Measurements from ENCODE around the gene DMXL1. TPM values are rescaled to one million over a fixed set of nuclear protein-coding genes. Genes with fewer than 3 reads are reported as not detected.

DMXL1 gene
- total and polyA plus RNA-seq, 2 donors: 24.6 to 31.4 TPM

GRCh38 chr5:119033135-119033534 lies 37.8 kb upstream of the DMXL1 start:
- WGBS: 96% methylated on average over 3 of the region's 3 CpGs
- Histone ChIP-seq H3K4me3 (ENCODE audit: low read length in 2 of 2) (no peak overlapping the region), H3K4me1 (ENCODE audit: control insufficient read depth in 2 of 2, insufficient read depth in 2 of 2, low read length in 2 of 2) (peaks cover 15 to 23% of the 10 kb centered on the region in 2 donors), H3K27me3 (ENCODE audit: control insufficient read depth in 2 of 2, insufficient read depth in 1 of 2, low read length in 1 of 2) (no peaks in the 10 kb centered on the region), H3K27ac (ENCODE audit: low read depth in 1 of 2, low read length in 1 of 2) (peak overlapping the region; percentile 25 to 32), H3K36me3 (ENCODE audit: control insufficient read depth in 2 of 2, insufficient read depth in 2 of 2, low read length in 1 of 2) (no peaks in the 10 kb centered on the region), H3K9me3 (ENCODE audit: control insufficient read depth in 2 of 2, insufficient read depth in 1 of 2, low read length in 1 of 2) (no peaks in the 10 kb centered on the region)
- peak in 1 of 9 donors; percentile 19 for DNase-seq (ENCODE audit: low read depth in 6 of 9, low spot score in 9 of 9)

- WGBS: 97% methylated on average over 8 of the region's 8 CpGs
- no peak overlapping the region for H3K4me3 ChIP-seq (ENCODE audit: low read length in 2 of 2)
- no peak for DNase-seq (ENCODE audit: low read depth in 6 of 9, low spot score in 9 of 9)
- no peak overlapping the region for H3K27ac ChIP-seq (ENCODE audit: low read depth in 1 of 2, low read length in 1 of 2)
- H3K36me3 ChIP-seq (ENCODE audit: control insufficient read depth in 2 of 2, insufficient read depth in 2 of 2, low read length in 1 of 2): no peaks in the 10 kb centered on the region
- peaks cover 13 to 16% of the 10 kb centered on the region in 2 donors for H3K4me1 ChIP-seq (ENCODE audit: control insufficient read depth in 2 of 2, insufficient read depth in 2 of 2, low read length in 2 of 2)
- H3K27me3 ChIP-seq (ENCODE audit: control insufficient read depth in 2 of 2, insufficient read depth in 1 of 2, low read length in 1 of 2): no peaks in the 10 kb centered on the region
- H3K9me3 ChIP-seq (ENCODE audit: control insufficient read depth in 2 of 2, insufficient read depth in 1 of 2, low read length in 1 of 2): no peaks in the 10 kb centered on the region
Observed at GRCh38 chr5:119036101-119036762, 34.7 kb upstream of the DMXL1 start.

GRCh38 chr5:119037496-119038215 lies 33.2 kb upstream of the DMXL1 start:
- H3K27ac ChIP-seq (ENCODE audit: low read depth in 1 of 2, low read length in 1 of 2): no peak overlapping the region

GRCh38 chr5:119048246-119048645 lies 22.6 kb upstream of the DMXL1 start:
- no peaks in the 10 kb centered on the region for H3K9me3 ChIP-seq (ENCODE audit: control insufficient read depth in 2 of 2, insufficient read depth in 1 of 2, low read length in 1 of 2)
- no peak overlapping the region for H3K4me3 ChIP-seq (ENCODE audit: low read length in 2 of 2)
- H3K27me3 ChIP-seq (ENCODE audit: control insufficient read depth in 2 of 2, insufficient read depth in 1 of 2, low read length in 1 of 2): no peaks in the 10 kb centered on the region
- no peaks in the 10 kb centered on the region for H3K4me1 ChIP-seq (ENCODE audit: control insufficient read depth in 2 of 2, insufficient read depth in 2 of 2, low read length in 2 of 2)
- 98% methylated on average over 2 of the region's 2 CpGs for WGBS
- no peaks in the 10 kb centered on the region for H3K36me3 ChIP-seq (ENCODE audit: control insufficient read depth in 2 of 2, insufficient read depth in 2 of 2, low read length in 1 of 2)
- DNase-seq (ENCODE audit: low read depth in 6 of 9, low spot score in 9 of 9): no peak
- H3K27ac ChIP-seq (ENCODE audit: low read depth in 1 of 2, low read length in 1 of 2): no peak overlapping the region

More at GRCh38 chr5:119037496-119038215, 33.2 kb upstream of the DMXL1 start:
- 97% methylated on average over 16 of the region's 16 CpGs for WGBS
- Histone ChIP-seq H3K4me1 (ENCODE audit: control insufficient read depth in 2 of 2, insufficient read depth in 2 of 2, low read length in 2 of 2) (peaks cover 5 to 7% of the 10 kb centered on the region in 2 donors), H3K9me3 (ENCODE audit: control insufficient read depth in 2 of 2, insufficient read depth in 1 of 2, low read length in 1 of 2) (no peaks in the 10 kb centered on the region), H3K4me3 (ENCODE audit: low read length in 2 of 2) (no peak overlapping the region), H3K27me3 (ENCODE audit: control insufficient read depth in 2 of 2, insufficient read depth in 1 of 2, low read length in 1 of 2) (no peaks in the 10 kb centered on the region), H3K36me3 (ENCODE audit: control insufficient read depth in 2 of 2, insufficient read depth in 2 of 2, low read length in 1 of 2) (no peaks in the 10 kb centered on the region)
- no peak for DNase-seq (ENCODE audit: low read depth in 6 of 9, low spot score in 9 of 9)

- Histone ChIP-seq H3K4me3 (ENCODE audit: low read length in 2 of 2) (no peak overlapping the region), H3K9me3 (ENCODE audit: control insufficient read depth in 2 of 2, insufficient read depth in 1 of 2, low read length in 1 of 2) (no peaks in the 10 kb centered on the region), H3K27ac (ENCODE audit: low read depth in 1 of 2, low read length in 1 of 2) (no peak overlapping the region), H3K36me3 (ENCODE audit: control insufficient read depth in 2 of 2, insufficient read depth in 2 of 2, low read length in 1 of 2) (no peaks in the 10 kb centered on the region), H3K27me3 (ENCODE audit: control insufficient read depth in 2 of 2, insufficient read depth in 1 of 2, low read length in 1 of 2) (no peaks in the 10 kb centered on the region), H3K4me1 (ENCODE audit: control insufficient read depth in 2 of 2, insufficient read depth in 2 of 2, low read length in 2 of 2) (no peaks in the 10 kb centered on the region)
- WGBS: 82% methylated on average over 7 of the region's 7 CpGs
- DNase-seq (ENCODE audit: low read depth in 6 of 9, low spot score in 9 of 9): no peak
Observed at GRCh38 chr5:119049824-119050449, 20.9 kb upstream of the DMXL1 start.

GRCh38 chr5:119054101-119054500 lies 16.8 kb upstream of the DMXL1 start:
- WGBS: over 99% methylated on average over 2 of the region's 2 CpGs
- Histone ChIP-seq H3K4me3 (ENCODE audit: low read length in 2 of 2) (no peak overlapping the region), H3K9me3 (ENCODE audit: control insufficient read depth in 2 of 2, insufficient read depth in 1 of 2, low read length in 1 of 2) (no peaks in the 10 kb centered on the region), H3K36me3 (ENCODE audit: control insufficient read depth in 2 of 2, insufficient read depth in 2 of 2, low read length in 1 of 2) (no peaks in the 10 kb centered on the region), H3K4me1 (ENCODE audit: control insufficient read depth in 2 of 2, insufficient read depth in 2 of 2, low read length in 2 of 2) (no peaks in the 10 kb centered on the region), H3K27ac (ENCODE audit: low read depth in 1 of 2, low read length in 1 of 2) (no peak overlapping the region), H3K27me3 (ENCODE audit: control insufficient read depth in 2 of 2, insufficient read depth in 1 of 2, low read length in 1 of 2) (no peaks in the 10 kb centered on the region)
- no peak for DNase-seq (ENCODE audit: low read depth in 6 of 9, low spot score in 9 of 9)

- no peaks in the 10 kb centered on the region for H3K27me3 ChIP-seq (ENCODE audit: control insufficient read depth in 2 of 2, insufficient read depth in 1 of 2, low read length in 1 of 2)
- 98% methylated on average over 2 of the region's 2 CpGs for WGBS
- no peak overlapping the region for H3K4me3 ChIP-seq (ENCODE audit: low read length in 2 of 2)
- H3K4me1 ChIP-seq (ENCODE audit: control insufficient read depth in 2 of 2, insufficient read depth in 2 of 2, low read length in 2 of 2): no peaks in the 10 kb centered on the region
- no peak for DNase-seq (ENCODE audit: low read depth in 6 of 9, low spot score in 9 of 9)
- H3K36me3 ChIP-seq (ENCODE audit: control insufficient read depth in 2 of 2, insufficient read depth in 2 of 2, low read length in 1 of 2): no peaks in the 10 kb centered on the region
- H3K9me3 ChIP-seq (ENCODE audit: control insufficient read depth in 2 of 2, insufficient read depth in 1 of 2, low read length in 1 of 2): no peaks in the 10 kb centered on the region
- no peak overlapping the region for H3K27ac ChIP-seq (ENCODE audit: low read depth in 1 of 2, low read length in 1 of 2)
Observed at GRCh38 chr5:119055294-119055693, 15.6 kb upstream of the DMXL1 start.

GRCh38 chr5:119058979-119059529 lies 11.8 kb upstream of the DMXL1 start:
- Histone ChIP-seq H3K4me3 (ENCODE audit: low read length in 2 of 2) (no peak overlapping the region), H3K36me3 (ENCODE audit: control insufficient read depth in 2 of 2, insufficient read depth in 2 of 2, low read length in 1 of 2) (no peaks in the 10 kb centered on the region), H3K27ac (ENCODE audit: low read depth in 1 of 2, low read length in 1 of 2) (no peak overlapping the region), H3K27me3 (ENCODE audit: control insufficient read depth in 2 of 2, insufficient read depth in 1 of 2, low read length in 1 of 2) (no peaks in the 10 kb centered on the region), H3K4me1 (ENCODE audit: control insufficient read depth in 2 of 2, insufficient read depth in 2 of 2, low read length in 2 of 2) (peaks cover 0 to 2% of the 10 kb centered on the region in 2 donors), H3K9me3 (ENCODE audit: control insufficient read depth in 2 of 2, insufficient read depth in 1 of 2, low read length in 1 of 2) (no peaks in the 10 kb centered on the region)
- DNase-seq (ENCODE audit: low read depth in 6 of 9, low spot score in 9 of 9): no peak

GRCh38 chr5:119059740-119060255 lies 11.1 kb upstream of the DMXL1 start:
- no peak for DNase-seq (ENCODE audit: low read depth in 6 of 9, low spot score in 9 of 9)
- H3K27ac ChIP-seq (ENCODE audit: low read depth in 1 of 2, low read length in 1 of 2): no peak overlapping the region
- no peaks in the 10 kb centered on the region for H3K36me3 ChIP-seq (ENCODE audit: control insufficient read depth in 2 of 2, insufficient read depth in 2 of 2, low read length in 1 of 2)

More at GRCh38 chr5:119059740-119060255, 11.1 kb upstream of the DMXL1 start:
- Histone ChIP-seq H3K9me3 (ENCODE audit: control insufficient read depth in 2 of 2, insufficient read depth in 1 of 2, low read length in 1 of 2) (no peaks in the 10 kb centered on the region), H3K4me1 (ENCODE audit: control insufficient read depth in 2 of 2, insufficient read depth in 2 of 2, low read length in 2 of 2) (peaks cover 0 to 2% of the 10 kb centered on the region in 2 donors), H3K4me3 (ENCODE audit: low read length in 2 of 2) (no peak overlapping the region), H3K27me3 (ENCODE audit: control insufficient read depth in 2 of 2, insufficient read depth in 1 of 2, low read length in 1 of 2) (no peaks in the 10 kb centered on the region)
